DOHH2 (cell line): ENCODE measurements around the gene MAPK4.

Experiments
- H3F3A ChIP-seq: fragments of 200-600 bp; sonication (generic), shearing (Covaris generic); 2 replicates; pipeline ENCODE4 v1.6.0; 2016; ENCODE audit warnings: antibody characterized with exemption, mild to moderate bottlenecking; ENCODE audit not compliant: control insufficient read depth, insufficient read depth
- H3K27ac ChIP-seq: fragments of 200-600 bp; sonication (generic); 2 replicates; pipeline ENCODE4 v1.5.1; 2014; ENCODE audit warnings: low read depth, mild to moderate bottlenecking, low read length, moderate library complexity
- H3K27me3 ChIP-seq: fragments of 200-600 bp; sonication (generic); 2 replicates; pipeline ENCODE4 v1.6.1; 2014; ENCODE audit warnings: mild to moderate bottlenecking, low read length, mixed read lengths; ENCODE audit not compliant: control insufficient read depth
- H3K36me3 ChIP-seq: fragments of 200-600 bp; sonication (generic); 2 replicates; pipeline ENCODE4 v1.6.1; 2014; ENCODE audit warnings: mild to moderate bottlenecking, low read length, moderate library complexity, mixed read lengths; ENCODE audit not compliant: control insufficient read depth
- H3K4me1 ChIP-seq: fragments of 200-600 bp; sonication (generic); 2 replicates; pipeline ENCODE4 v1.6.1; 2014; ENCODE audit warnings: mild to moderate bottlenecking, low read length, mixed read lengths; ENCODE audit not compliant: control insufficient read depth
- H3K4me2 ChIP-seq: fragments of 200-600 bp; sonication (generic); 2 replicates; pipeline ENCODE4 v1.6.0; 2014; ENCODE audit warnings: mild to moderate bottlenecking, low read length, moderate library complexity
- H3K4me3 ChIP-seq: fragments of 200-600 bp; sonication (generic); 2 replicates; pipeline ENCODE4 v1.5.1; 2014; ENCODE audit warnings: mild to moderate bottlenecking, low read length, mixed read lengths
- H3K79me2 ChIP-seq: fragments of 200-600 bp; sonication (generic); 2 replicates; pipeline ENCODE4 v1.6.1; 2014; ENCODE audit warnings: mild to moderate bottlenecking, low read length, mixed read lengths; ENCODE audit not compliant: control insufficient read depth
- H3K9me2 ChIP-seq: fragments of 200-600 bp; sonication (generic); replicated peaks from 2 replicates; pipeline ENCODE4 v1.6.1; 2014; ENCODE audit warnings: mild to moderate bottlenecking, low read length, mixed read lengths; ENCODE audit not compliant: control insufficient read depth
- H3K9me3 ChIP-seq: fragments of 200-600 bp; sonication (generic); 2 replicates; pipeline ENCODE4 v1.6.1; 2014; ENCODE audit warnings: antibody characterized with exemption, low read length, mixed read lengths; ENCODE audit not compliant: control insufficient read depth, insufficient read depth
- H4K20me1 ChIP-seq: fragments of 200-600 bp; sonication (generic); 2 replicates; pipeline ENCODE4 v1.6.0; 2014; ENCODE audit warnings: low read depth, mild to moderate bottlenecking, antibody characterized with exemption, low read length, moderate library complexity; ENCODE audit not compliant: control insufficient read depth, insufficient read depth
- EZH2phosphoT487 ChIP-seq: fragments of 200-600 bp; sonication (generic); IDR thresholded peaks from 2 replicates; pipeline ENCODE4 v1.6.1; 2017; ENCODE audit warnings: borderline replicate concordance, mild to moderate bottlenecking, antibody characterized with exemption, low read length, moderate library complexity, mixed read lengths
- TF ChIP-seq, protein P1 (sequence below): fragments of 200-600 bp; sonication (generic); IDR thresholded peaks from one replicate; pipeline ENCODE4 v1.5.1; 2014; ENCODE audit warnings: antibody characterized with exemption, mild to moderate bottlenecking, low read depth, low read length; ENCODE audit not compliant: poor library complexity, severe bottlenecking

Gene MAPK4

DNA sequence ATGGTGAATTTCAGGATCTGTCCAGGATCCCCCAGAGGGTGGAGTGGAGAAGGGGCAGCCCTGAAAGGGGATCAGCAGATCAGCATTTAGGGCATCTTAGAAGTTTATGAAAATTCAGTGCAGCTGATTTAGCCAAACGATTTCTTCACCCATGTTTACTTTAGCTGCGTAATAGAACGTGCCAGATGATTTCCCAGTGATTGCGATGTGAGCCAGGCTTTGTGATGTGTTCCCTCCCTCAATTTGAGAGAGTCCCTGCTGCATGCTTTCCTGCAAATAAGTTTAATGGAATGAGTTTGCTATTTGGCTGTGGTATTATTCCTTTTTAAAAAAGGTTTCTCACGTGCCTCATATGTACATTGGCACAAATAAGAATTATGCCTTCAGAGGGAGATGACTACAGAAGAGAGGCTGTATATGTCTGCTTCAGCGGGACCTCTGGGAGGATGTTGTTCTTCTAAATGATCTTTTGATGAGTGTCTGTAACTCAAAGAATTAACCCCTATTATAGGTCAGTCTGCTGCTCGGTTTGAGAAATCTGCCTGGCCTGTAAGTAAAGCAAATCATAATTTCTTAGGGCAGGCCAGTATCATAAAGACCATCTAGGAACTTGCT, 148.1 kb downstream of the MAPK4 start:
- H3K4me3 ChIP-seq = no peak overlapping the region

DNA sequence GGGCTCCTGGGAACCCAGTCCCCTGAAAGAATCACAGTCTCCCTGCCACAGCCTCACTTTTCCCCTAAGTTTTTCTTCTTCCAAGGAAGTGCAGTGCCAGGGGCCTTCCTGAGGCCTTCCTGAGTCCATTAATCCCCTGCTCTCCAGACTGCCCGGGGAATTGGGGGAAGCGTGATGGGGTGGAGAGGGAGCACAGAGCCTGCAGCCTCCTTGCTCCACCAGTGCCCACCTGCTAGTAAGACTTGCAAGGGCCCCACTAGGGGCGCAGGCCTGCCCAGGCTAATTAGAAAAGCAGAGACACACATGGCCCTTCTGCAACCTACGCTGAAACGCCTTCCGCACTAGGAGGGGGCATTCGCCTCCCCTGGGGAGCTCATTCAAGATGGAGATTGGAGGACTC, 149.3 kb downstream of the MAPK4 start:
- Histone ChIP-seq H3K27ac (no peak overlapping the region), H3K4me3 (no peak overlapping the region), H3K36me3 (no peaks in the 10 kb centered on the region), H3K4me2 (no peak overlapping the region), H4K20me1 (no peaks in the 10 kb centered on the region), H3K9me2 (no peaks in the 10 kb centered on the region), H3K79me2 (no peaks in the 10 kb centered on the region), H3K9me3 (no peaks in the 10 kb centered on the region), H3K4me1 (no peaks in the 10 kb centered on the region), H3F3A (no peaks in the 10 kb centered on the region), H3K27me3 (no peaks in the 10 kb centered on the region)
- no peak for TF ChIP-seq EZH2phosphoT487
- TF ChIP-seq, protein P1, sequence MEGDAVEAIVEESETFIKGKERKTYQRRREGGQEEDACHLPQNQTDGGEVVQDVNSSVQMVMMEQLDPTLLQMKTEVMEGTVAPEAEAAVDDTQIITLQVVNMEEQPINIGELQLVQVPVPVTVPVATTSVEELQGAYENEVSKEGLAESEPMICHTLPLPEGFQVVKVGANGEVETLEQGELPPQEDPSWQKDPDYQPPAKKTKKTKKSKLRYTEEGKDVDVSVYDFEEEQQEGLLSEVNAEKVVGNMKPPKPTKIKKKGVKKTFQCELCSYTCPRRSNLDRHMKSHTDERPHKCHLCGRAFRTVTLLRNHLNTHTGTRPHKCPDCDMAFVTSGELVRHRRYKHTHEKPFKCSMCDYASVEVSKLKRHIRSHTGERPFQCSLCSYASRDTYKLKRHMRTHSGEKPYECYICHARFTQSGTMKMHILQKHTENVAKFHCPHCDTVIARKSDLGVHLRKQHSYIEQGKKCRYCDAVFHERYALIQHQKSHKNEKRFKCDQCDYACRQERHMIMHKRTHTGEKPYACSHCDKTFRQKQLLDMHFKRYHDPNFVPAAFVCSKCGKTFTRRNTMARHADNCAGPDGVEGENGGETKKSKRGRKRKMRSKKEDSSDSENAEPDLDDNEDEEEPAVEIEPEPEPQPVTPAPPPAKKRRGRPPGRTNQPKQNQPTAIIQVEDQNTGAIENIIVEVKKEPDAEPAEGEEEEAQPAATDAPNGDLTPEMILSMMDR = no peak

More for the DNA sequence above, 148.1 kb downstream of the MAPK4 start:
- H3K4me1 ChIP-seq = no peaks in the 10 kb centered on the region
- no peak for TF ChIP-seq EZH2phosphoT487
- TF ChIP-seq, protein P1 = no peak
- H3K9me3 ChIP-seq = no peaks in the 10 kb centered on the region
- no peaks in the 10 kb centered on the region for H4K20me1 ChIP-seq
- no peak overlapping the region for H3K27ac ChIP-seq
- H3F3A ChIP-seq = no peaks in the 10 kb centered on the region
- H3K4me2 ChIP-seq = no peak overlapping the region
- no peaks in the 10 kb centered on the region for H3K9me2 ChIP-seq
- H3K27me3 ChIP-seq = no peaks in the 10 kb centered on the region
- no peaks in the 10 kb centered on the region for H3K79me2 ChIP-seq
- no peaks in the 10 kb centered on the region for H3K36me3 ChIP-seq

DNA sequence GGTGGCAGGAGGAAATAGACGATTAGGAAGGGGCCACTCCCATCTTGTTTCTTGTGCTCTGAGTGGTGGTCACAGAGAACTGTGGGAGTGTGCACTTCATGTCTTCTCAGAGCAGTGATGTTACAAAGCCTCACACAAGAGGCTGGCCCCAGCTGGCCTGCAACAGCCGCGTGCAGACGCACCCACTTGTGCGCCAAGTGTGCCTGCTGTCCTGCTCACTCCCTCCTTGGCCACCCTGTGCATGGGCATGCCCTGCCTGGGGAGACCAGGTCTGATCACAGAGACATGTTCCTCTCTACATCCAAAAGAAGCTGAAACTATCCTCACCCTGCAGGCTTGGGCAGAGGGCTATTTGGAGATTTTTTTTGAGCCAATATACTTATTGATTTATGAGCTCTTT, 151.5 kb downstream of the MAPK4 start:
- TF ChIP-seq EZH2phosphoT487 = no peak
- TF ChIP-seq, protein P1 = no peak
- no peaks in the 10 kb centered on the region for H3K36me3 ChIP-seq
- H3K4me1 ChIP-seq = no peaks in the 10 kb centered on the region
- H3K4me3 ChIP-seq = no peak overlapping the region
- H3K79me2 ChIP-seq = no peaks in the 10 kb centered on the region
- H3F3A ChIP-seq = no peaks in the 10 kb centered on the region
- no peak overlapping the region for H3K27ac ChIP-seq
- H3K9me3 ChIP-seq = no peaks in the 10 kb centered on the region
- no peaks in the 10 kb centered on the region for H4K20me1 ChIP-seq
- no peak overlapping the region for H3K4me2 ChIP-seq
- no peaks in the 10 kb centered on the region for H3K9me2 ChIP-seq
- no peaks in the 10 kb centered on the region for H3K27me3 ChIP-seq
